Neutrophil (primary cell): ENCODE data around the gene CDH13.

Experiments used
- H3K27ac ChIP-seq: fragments of 200-600 bp; sonication (generic); 2 replicates; pipeline ENCODE4 v1.5.1; 2016; ENCODE audit warnings: mild to moderate bottlenecking, moderate library complexity
- H3K27me3 ChIP-seq: fragments of 200-600 bp; sonication (generic); 2 replicates; pipeline ENCODE4 v1.6.0; 2016; ENCODE audit warnings: mild to moderate bottlenecking
- H3K36me3 ChIP-seq: fragments of 200-600 bp; sonication (generic); 2 replicates; pipeline ENCODE4 v1.5.1; 2017
- H3K4me1 ChIP-seq, 2 experiments: fragments of 200-600 bp in 1 of 2; sonication (generic) in 1 of 2; 1 replicate in 1 of 2; 2 replicates in 1 of 2; pipeline versions ENCODE4 v1.5.1 to v1.6.1; 2013 to 2016; ENCODE audit warnings: low read depth in 1 of 2, low read length in 1 of 2, mild to moderate bottlenecking in 1 of 2, moderate library complexity in 1 of 2; ENCODE audit not compliant: control insufficient read depth in 1 of 2, insufficient read depth in 1 of 2
- H3K4me3 ChIP-seq, 2 experiments: fragments of 200-600 bp in 1 of 2; sonication (generic) in 1 of 2; 1 replicate in 1 of 2; 2 replicates in 1 of 2; pipeline ENCODE4 v1.5.1; 2013 to 2016; ENCODE audit warnings: low read depth in 1 of 2, low read length in 1 of 2, mild to moderate bottlenecking in 1 of 2, moderate library complexity in 1 of 2
- H3K9me3 ChIP-seq: fragments of 200-600 bp; sonication (generic); 2 replicates; pipeline ENCODE4 v1.5.1; 2016
- TF ChIP-seq, protein P1 (sequence below): fragments of 200-600 bp; sonication (generic); IDR thresholded peaks from 2 replicates; pipeline ENCODE4 v1.5.1; 2016; ENCODE audit warnings: antibody characterized with exemption

CDH13 gene

DNA sequence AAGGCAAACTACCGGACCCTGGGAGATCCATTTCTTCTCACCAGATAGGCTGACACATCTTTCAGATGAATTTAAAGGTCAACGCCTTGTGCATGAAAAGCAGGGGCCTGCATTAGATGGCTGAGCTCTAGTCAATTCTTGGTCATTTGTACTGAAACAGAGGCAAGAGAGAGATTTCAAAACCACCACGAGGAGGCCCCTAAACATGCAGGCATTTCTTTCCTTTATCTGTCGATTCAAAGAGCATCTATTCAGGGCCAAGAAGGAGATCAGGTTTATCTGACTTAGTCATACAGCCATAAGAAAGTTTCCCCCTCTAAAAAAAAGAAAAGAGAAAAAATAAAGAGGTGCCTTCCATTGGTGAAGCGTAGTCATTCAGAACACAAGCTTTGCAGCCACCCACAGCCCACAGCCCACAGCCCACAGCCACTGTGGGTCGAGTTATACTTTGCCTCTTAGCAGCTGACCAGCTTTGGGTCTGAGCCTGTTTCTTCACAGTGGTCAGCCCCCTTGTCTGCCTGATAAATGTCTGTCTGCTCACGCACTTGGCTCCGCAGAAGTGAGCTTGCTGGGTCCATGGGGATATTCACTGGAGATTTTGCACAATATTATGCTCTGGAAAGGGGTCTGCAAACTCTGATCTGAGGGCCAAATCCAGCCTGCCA, 207.5 kb downstream of the CDH13 start:
- Histone ChIP-seq H3K9me3 (no peaks in the 10 kb centered on the region), H3K4me1 (no peaks in the 10 kb centered on the region)

DNA sequence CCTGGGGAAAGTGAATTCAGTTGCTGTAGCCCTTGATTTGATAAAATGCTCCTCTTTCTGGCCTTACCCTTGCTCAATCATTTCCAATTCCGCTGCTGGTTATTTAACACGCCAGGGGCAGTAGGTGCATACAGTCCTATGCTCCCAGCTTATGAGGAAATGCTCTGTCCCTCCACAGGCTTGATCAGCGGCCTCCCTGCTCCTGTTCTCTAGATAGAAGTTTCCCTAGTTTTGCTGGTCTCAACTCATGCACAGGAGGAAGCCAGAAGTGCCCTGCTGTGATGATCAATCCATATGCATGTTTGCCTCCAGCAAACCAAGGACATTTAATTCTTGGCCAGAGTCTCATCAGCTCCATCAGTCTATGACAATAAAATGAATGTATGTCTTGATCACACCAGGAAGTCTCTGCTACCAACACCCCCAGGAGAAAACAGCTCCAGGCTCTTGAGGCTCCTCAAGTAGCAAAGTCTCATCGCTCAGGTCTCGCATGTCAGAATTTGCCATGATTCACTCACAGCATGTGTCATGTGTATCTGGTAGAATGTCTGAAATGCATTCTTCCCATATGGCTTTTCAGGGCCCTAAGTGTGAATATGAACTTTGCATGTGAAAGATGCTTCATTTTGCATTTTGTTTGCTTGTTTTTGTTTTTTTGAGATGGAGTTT, 208.9 kb downstream of the CDH13 start:
- TF ChIP-seq, protein P1, sequence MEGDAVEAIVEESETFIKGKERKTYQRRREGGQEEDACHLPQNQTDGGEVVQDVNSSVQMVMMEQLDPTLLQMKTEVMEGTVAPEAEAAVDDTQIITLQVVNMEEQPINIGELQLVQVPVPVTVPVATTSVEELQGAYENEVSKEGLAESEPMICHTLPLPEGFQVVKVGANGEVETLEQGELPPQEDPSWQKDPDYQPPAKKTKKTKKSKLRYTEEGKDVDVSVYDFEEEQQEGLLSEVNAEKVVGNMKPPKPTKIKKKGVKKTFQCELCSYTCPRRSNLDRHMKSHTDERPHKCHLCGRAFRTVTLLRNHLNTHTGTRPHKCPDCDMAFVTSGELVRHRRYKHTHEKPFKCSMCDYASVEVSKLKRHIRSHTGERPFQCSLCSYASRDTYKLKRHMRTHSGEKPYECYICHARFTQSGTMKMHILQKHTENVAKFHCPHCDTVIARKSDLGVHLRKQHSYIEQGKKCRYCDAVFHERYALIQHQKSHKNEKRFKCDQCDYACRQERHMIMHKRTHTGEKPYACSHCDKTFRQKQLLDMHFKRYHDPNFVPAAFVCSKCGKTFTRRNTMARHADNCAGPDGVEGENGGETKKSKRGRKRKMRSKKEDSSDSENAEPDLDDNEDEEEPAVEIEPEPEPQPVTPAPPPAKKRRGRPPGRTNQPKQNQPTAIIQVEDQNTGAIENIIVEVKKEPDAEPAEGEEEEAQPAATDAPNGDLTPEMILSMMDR, result no peak
- H3K27ac ChIP-seq, result no peak overlapping the region
- H3K27me3 ChIP-seq, result no peaks in the 10 kb centered on the region

More for the DNA sequence above, 207.5 kb downstream of the CDH13 start:
- Histone ChIP-seq H3K27me3 (no peaks in the 10 kb centered on the region), H3K36me3 (no peaks in the 10 kb centered on the region), H3K27ac (no peak overlapping the region), H3K4me3 (no peak overlapping the region)
- TF ChIP-seq, protein P1, result no peak

GRCh38 chr16:82841108-82841507, 214.3 kb downstream of the CDH13 start:
- Histone ChIP-seq H3K36me3 (no peaks in the 10 kb centered on the region), H3K9me3 (no peaks in the 10 kb centered on the region), H3K27me3 (no peaks in the 10 kb centered on the region), H3K4me3 (no peak overlapping the region), H3K4me1 (no peaks in the 10 kb centered on the region), H3K27ac (no peak overlapping the region)
- TF ChIP-seq, protein P1, result no peak

More for the DNA sequence above, 208.9 kb downstream of the CDH13 start:
- Histone ChIP-seq H3K4me1 (no peaks in the 10 kb centered on the region), H3K36me3 (no peaks in the 10 kb centered on the region), H3K4me3 (no peak overlapping the region), H3K9me3 (no peaks in the 10 kb centered on the region)

DNA sequence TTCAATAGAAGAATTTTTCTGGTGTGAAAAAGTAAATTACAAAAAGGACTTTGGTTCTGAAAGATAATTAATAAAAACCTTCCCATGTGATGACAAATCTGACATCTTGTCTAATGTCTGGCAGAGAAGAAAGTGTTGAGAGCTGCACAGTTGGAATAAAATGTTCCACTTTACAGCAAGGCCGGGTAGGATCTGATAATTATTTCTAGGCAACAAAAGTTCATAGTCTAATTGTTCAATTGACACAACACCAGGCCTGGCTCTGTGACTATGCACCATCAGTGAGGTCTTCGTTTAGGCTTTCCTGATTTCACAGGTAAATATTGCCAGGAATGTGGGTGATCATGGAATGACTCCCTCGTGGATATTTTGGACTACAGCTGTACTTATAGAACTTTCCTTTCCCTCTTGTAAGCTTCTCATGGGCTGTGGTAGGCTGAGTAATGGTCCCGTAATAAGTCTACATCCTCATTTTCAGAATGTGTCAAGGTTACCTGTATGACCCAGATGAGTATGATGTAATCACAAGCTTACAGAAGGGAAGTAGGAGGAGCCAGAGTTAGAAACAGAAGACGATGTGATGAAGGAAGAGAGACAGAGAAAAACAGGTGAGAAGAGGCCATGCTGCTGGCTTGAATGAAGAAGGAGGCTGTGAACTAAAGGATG, 217.0 kb downstream of the CDH13 start:
- Histone ChIP-seq H3K4me3 (no peak overlapping the region), H3K9me3 (no peaks in the 10 kb centered on the region), H3K27ac (no peak overlapping the region), H3K36me3 (no peaks in the 10 kb centered on the region), H3K4me1 (no peaks in the 10 kb centered on the region), H3K27me3 (no peaks in the 10 kb centered on the region)
- TF ChIP-seq, protein P1, result no peak

GRCh38 chr16:82845116-82845515, 218.3 kb downstream of the CDH13 start:
- Histone ChIP-seq H3K4me1 (no peaks in the 10 kb centered on the region), H3K27me3 (no peaks in the 10 kb centered on the region)
- TF ChIP-seq, protein P1, result no peak

More at GRCh38 chr16:82845116-82845515, 218.3 kb downstream of the CDH13 start:
- no peaks in the 10 kb centered on the region for H3K36me3 ChIP-seq
- no peak overlapping the region for H3K27ac ChIP-seq
- H3K9me3 ChIP-seq, result no peaks in the 10 kb centered on the region
- no peak overlapping the region for H3K4me3 ChIP-seq
